GM18858 (cell line): Measurements from ENCODE around the gene RYR3.

Experiments used
- ATAC-seq: cut with Tn5 transposase; IDR thresholded peaks from one replicate; pipeline ENCODE4 v1.9.1; 2021; ENCODE audit not compliant: unreplicated experiment

Gene RYR3

DNA sequence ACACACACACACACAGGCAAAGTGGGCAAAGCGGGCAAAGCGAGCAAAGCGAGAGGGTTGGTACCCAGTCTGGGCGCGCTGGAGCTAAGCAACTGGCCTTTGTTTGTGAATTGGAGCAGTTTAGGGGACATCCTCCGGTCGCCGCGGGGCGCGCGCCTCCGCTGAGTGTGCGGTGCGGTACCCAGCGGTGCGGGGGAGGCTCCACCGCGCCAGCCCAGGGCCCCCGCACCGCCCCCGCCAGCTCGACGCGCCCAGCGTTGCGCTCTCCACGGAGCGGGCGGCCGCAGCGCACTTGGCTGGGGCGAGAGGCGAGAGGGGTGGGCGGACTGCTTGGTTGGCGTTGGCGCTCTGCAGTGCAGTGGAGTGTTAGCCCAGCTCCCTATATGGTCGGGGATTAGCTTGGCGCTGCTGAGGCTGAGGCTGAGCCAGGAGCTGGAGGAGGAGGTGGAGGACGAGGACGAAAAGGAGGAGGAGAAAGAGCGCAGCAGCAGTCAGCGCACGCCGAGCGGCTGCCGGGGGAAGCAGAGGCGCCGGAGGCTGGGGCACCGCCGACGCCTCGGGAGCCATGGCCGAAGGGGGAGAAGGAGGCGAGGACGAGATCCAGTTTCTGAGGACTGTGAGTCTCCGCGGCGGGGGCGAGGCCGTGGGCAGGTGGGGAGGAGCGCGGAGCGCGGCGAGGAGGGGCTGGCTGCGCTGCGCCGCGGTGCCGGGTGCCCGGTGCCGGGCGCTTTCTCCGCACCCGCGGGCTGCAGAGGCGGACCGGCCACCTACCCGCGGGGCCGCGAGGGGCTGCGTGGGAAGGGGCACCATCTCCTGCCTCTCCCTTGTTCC lies at the start of gene RYR3:
TSS of gene RYR3 (plus strand) at position 487 of the 831 bp plus-strand sequence. CDS start at position 566, 79 bp downstream.
- ATAC-seq, result no peak

DNA sequence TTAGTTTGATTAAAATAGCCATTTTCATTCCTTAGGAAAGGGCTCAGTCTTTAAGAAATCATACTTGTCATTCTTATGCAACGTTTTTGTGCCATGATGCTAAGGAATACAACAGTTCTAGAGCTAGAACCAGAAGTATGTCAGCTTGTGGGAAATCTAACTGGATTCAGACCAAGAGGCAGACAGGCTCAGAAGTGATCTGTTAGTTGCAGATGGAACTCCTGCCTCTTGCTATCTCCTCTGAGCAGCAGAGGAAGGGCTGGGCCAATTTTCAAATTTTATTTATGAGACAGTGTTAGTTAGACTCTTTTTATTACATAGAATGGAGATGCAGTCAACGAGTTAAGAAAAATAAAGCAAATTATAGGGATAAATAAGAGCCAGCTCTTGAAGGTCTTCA lies 48.5 kb upstream of the RYR3 start:
- no peak for ATAC-seq

DNA sequence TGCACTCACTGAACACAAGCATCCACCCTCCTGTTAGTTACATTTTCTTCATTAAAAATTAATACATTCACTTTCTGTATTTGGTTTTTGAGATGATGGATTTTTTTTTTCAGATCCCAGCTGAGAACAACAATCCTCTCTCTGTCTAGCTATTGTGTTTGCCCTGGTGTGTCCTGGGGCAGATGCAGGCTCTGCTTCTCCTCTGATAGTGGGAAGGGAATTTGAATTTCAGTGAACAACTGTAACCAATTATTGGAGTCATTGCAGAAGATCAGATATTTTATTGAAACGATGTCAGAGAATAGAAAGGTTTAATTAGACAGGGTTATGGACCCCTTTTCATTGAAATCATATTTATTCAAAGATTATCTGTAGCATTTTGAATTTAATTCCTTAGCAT lies 33.1 kb upstream of the RYR3 start:
- ATAC-seq, result no peak

DNA sequence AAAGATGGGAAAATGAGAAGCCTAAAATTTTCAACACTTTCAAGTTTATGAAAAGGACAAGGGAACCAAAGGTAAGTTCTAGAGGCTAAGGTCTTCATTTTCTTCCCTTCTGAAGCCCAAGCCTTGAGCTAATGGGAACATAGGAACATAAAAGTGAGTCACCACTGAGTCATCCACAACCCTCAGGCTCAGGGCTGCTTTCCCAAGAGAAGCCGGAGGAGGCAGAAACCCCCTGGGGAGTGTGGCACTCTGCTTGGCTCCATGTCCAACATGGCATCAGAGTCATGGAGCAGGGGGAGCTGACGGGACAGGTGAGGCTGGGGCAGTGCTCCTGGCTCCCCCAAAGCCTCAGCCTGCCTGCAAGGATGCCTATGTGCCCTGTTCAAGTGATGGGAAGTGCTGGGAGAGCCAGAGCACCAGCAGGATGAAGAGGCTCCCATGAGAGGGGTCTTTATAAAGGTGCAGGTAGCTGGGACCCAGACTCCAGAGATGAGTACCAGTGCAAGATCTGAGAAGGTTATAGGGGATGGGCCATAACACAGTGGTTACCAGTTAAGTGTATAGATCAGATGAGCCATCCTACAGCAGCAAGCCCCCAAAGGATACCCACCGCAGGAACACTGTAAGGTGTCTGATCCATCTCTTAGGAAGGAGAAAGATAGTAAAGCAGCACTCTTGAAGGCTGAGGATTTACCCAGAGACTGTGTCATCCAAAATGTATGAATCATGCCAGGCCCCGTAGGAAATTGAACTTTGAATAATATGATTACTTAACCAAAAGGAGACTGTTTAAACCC lies 31.8 kb upstream of the RYR3 start:
- ATAC-seq, result no peak

DNA sequence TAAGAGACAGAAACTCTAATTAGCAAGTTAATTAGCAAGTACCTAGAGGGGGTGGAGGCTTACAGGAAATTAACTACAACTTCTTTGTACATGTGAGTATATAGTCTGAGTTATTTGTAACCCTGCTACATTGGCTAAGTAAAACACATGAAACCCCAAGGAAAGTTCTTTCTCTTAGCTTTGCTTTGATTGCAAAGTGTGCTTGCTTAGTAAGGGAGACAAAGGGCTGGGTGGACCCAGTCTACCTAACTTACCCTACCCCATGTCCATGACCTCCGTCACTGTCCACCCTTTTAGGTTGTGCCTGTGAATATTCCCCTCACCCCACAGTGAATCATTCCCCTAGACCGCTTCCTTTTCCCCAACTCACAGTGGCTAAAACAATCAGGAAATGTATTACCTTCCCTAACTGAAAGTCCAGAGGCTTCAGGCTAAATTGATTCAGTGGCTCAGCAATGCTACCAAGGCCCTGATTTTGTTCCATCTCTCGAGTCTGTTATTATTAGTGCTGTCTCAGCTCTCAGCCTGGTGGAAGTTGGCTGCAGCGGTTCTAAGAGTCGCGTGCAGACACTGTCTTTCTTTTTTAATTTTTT lies 31.1 kb upstream of the RYR3 start:
- ATAC-seq, result no peak

DNA sequence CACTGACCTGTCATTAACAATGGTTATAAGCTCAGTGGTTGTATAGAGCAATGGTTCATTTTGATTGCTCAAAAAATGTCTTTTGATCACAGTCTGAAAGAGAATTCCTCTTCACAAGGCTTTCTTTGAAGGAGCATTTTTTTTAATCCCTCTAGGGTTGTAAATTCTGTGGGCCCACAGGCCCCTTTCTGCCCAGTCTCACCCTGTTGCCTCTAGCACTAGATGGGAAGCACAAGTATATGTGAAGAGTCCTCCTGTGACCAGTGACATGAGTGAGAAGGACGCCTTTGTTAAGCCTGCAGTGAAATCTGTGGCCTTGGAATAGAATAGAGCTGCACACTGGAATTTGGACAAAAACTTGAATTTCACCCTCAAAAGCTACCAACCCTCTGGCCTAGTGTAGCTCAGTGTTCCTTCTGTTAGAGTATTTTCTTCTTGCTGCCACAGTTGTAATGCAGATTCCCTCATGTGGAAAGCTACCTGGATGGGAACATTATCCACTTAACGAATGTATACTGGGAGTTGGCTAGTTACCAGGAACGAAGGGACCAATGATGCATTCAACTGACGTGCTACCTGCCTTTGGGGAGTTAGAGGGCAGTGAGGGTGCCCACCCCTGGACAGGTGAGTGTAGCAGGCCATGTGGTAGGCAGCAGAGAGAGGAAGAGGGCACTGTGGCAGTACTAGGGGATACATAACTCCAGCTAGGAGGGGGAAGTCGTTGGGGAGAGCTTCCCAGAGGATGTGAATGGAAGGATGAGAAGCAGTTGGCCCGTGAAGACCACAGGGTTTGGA lies 28.3 kb upstream of the RYR3 start:
- no peak for ATAC-seq

DNA sequence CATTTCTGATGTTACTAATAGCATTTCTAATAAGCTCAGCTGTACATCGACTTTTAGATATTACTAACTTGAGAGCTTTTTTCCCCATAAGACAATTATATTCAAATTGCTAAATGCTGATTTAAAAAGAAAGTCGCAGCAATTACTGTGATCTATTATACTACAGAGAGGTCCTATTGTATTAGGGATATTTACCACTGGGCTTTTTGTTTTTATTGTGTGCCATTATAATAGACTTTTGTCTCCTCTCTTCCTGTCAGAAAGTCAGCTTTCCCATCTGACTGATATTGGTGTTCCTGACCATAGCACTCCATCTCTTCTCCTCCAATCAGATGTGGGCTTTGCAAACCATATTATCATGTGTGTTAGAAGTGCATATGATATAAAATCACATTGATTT lies 27.2 kb upstream of the RYR3 start:
- no peak for ATAC-seq

DNA sequence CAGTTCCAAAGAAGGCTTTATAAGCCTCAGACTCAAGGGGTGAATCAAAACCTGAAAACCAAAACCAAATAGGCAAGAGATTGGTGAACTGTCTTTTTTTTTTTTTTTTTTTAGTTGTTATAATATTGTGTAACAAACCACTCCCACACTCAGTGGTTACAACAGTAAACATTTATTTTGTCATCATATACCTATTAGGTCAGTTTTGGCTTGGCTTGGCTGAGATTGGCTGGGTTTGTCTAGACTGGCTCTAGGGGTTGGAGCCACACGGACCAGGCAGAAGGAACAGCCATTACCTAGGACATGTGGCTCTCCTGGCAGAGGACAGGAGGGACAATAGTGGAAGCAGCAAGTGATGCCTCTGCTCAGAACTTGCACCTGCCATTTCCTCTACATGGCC lies 26.4 kb upstream of the RYR3 start:
- no peak for ATAC-seq

DNA sequence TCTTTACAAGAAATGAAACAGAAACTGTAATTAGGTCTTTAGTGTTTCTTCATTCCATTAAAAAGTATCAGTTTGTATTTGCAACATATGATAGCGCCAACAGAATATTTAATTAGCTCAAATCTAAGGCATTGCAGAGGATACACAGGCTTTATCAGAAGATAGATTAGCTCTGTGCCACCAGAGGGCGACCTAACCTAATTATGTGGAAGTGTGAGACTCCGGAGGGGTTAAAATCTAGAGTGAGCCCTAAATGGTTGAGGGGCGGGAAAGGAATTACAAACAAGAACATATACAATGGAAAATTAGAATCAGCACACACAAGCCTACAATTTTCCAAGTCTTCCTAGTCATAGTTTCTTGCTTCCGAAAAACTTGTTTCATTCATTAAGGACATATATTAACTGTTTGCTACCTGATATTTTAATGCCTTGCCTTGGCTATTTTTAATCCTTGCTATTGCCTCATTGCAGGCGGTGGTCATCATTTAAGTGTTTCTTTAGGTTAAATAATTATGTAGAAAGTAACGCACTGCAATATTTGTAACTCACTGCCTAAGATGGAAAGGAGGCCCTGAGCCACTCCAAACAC lies 18.0 kb upstream of the RYR3 start:
- ATAC-seq, result no peak

DNA sequence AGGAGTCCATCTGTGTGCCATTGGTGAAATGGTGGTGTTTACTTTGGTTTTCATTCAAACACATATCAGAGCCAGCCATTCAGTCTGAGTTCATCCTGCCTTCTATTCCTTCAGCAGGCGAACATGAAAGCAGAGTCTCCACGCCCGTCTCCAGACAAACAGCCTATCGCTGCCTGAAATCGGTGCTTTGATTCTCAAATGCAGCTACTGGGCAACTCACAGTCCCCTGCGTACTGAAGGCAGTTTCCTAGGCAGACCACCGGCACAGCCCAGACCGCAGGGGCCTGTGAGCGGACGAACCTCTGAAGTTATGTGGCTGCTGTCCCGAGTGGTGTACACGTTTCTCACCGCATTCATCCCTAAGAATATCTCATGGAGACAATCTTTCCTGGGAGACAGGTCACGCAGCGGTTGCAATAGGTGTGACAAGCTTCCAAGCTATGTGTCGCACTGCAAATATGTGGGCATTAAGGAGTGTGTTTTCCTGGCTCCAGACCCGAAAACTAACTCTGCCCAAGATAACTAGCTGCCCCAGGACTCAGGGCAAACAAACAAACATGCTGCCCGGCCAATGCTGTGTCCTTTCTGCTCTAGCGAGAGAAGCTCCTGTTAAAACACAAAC lies 16.9 kb upstream of the RYR3 start:
- ATAC-seq, result no peak

DNA sequence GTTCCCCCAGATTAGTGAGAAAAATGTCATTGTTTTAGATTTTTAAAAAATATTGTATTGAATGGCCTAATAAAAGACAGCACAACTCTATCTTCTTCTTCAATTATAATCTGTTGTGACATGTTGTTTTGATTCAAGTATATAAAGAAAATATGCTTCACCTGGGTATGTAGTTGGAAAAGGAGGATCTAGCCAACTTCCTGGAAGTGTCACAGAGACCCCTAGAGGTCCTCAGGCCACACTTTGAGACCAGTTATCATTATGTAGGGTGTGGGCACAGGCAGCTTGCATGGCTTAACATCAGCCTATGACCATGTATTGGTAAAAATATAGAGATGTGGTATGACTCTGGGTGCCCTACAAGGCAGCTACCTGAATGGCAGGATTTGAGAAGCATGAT lies 14.7 kb upstream of the RYR3 start:
- no peak for ATAC-seq

DNA sequence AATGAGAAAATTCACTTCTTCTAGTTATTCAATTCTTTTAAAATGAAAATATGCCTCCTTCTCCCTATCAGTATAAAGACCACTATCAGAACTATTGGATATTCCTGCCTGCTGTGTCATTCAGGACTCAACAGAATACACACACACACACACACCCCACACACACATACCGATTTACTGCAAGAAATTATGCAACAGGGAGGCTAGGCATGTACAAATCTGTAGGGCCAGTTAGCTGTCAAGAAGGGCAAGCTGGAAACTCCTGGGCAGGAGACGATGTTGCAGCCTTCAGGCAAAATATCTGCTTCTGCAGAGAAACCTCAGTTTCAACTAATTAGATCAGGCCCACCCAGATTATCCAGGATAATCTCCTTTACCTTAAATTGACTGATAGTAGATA lies 13.9 kb upstream of the RYR3 start:
- no peak for ATAC-seq

DNA sequence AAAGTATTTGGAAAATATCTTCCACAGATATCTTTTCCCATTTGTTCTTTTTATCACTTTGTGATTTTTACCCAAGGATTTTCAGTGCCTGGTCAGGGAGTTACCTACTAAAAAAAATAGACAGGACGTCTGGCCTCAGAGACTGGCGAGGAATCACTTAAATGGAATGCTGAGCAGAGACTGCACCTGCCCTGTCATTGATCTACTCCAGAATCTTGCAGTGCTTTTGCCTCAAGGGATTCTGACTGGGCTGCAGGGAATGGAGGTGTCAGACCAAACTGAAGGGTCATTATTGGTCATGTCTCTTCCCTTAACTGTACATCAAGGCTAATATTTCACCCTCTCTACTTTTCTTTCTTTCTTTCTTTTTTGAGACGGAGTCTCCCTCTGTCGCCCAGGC lies 12.1 kb upstream of the RYR3 start:
- ATAC-seq, result no peak

DNA sequence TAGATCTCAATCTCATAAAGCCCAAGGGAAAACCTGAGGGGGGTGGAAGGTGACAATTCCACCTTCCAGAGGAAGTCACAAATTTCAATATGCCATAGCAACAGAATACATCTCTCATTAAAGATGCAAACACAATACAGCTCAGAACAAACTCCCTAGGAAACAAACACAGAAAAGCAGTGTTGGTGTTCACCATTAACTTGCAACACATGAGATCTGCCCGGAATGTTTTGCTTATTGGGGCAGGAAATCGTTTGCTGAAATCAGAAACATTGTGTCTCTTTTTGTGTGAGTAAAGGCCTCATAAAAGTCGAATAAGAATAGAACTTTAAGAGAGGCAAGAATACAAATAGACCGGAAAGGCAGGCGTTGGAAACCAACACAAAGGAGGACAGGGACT lies 5.8 kb upstream of the RYR3 start:
- ATAC-seq, result no peak

DNA sequence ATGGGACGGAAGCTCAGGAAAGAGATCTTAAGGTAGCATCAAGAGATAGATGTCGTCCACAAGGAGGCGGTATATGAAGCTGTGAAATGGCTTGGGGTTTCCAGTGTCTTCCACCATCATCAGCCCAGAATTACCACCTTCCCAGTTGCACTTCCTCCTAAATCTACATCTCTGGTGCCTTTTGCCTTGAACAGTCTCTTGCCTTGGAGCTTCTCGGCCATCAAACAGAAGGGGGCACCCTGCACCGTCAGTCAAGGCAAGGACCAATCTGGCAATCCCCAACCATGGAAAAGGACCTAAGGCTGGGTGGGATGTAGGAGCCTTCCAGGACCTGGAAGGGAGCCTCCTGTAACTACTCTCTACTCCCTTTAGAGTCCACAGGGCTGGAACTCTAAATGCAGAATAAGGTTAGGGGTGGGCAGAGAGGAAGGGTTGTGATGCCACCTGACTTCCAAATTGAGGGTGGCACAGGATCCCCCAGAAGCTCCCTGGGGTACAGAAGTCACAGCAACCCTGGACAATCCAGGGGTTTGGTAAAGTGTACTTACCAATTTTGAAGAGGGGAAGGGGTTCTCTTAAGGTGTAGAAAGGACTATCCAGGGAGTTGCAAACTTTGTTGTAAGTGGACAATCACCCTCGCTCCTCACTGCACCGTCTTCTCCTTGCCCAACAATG lies 1.0 kb upstream of the RYR3 start:
- ATAC-seq, result no peak

DNA sequence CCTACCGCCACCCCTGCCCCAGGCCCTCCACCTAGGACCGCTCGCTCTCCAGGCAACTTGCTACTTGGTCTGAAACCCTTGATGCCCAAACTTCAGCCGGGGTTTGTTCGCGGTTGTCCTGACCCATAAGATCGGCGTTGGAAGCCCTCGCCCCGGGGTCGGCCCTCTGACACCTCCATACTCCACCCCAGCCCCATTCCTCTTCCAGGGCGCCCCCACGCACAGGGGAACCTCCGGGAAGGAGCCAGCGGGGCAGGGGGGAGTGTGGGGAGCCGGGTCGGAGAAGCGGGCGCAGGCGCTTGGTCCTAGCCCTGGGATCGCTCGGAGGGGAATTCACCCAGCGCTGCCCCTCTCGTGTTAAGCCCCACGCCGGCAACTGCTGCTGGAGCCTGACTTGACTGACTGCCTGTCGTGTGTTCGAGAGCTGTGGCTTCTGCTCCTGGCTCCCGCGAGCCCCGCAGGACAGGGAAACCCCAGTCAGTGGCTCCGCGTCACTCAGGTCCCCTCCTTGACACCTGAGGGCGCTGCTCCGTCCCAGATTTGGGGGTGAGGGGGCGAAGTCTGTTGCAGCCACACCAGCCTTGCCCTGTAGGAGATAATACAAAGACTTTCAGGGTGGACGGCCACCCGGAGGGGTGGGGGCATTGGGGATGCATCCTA lies 675 bp downstream of the RYR3 start:
- ATAC-seq, result no peak

DNA sequence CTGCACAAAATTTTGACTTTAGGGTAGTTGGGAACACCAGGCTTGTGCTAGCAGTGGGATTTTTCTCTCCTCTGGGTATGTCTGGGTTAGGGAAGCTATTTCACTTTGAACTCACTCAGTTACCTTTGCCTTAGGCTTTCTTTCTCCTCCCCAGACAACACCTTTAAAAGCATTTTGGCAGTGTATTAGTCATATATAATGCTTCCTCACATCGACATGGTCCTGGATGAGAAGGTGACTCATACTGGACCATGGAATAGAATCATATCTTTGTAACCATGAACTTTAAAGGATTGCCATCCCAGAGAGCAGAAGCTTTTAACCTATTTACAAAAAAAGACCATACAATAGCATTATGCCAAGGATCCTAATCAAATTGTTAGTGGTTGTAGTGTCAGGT lies 2.7 kb downstream of the RYR3 start:
- no peak for ATAC-seq

DNA sequence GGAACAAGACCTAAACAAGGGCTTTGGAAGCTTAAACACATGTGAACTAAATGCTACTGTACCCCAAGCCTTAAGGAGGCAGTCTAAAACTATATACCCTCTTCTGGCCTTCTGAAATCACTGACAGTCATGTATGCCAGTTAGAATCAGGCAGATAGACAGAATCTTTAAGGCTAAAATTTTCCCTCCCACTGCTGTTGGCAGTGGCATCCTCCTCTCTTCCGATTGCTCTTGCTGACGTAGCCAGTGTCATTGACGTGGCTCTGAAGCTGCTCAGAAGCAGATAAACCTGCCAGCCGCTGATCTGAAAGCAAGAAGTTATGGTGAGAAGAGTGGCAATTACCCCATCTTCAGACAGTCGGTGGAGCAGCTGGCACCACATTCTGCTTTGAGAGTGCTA lies 3.3 kb downstream of the RYR3 start:
- ATAC-seq, result no peak

DNA sequence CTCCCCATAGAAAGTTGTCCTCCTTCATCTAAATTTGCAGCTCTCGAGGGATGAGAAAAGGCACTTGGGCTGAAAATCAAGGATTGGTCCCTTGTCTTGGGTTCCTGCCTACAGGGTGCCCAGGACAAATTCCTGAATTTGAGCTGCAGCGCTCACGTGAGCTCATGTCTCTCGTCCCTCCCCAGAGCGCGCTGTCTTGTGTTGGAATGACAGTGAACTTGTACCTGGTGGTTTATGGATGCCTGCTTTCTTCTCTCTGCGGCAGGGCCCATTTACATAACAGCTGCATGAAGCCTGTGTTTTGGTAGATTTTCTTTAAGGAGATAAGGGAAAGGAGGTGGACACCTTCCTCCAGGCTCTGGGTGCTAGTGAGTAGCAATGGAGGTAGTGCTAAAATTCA lies 4.3 kb downstream of the RYR3 start:
- ATAC-seq, result no peak
